HG02623 (cell line): Measurements from ENCODE around the gene DEFB112.

Experiments
- ATAC-seq: cut with Tn5 transposase; IDR thresholded peaks from one replicate; pipeline ENCODE4 v1.9.1; 2021; ENCODE audit warnings: moderate library complexity; ENCODE audit not compliant: unreplicated experiment

DEFB112 gene

DNA sequence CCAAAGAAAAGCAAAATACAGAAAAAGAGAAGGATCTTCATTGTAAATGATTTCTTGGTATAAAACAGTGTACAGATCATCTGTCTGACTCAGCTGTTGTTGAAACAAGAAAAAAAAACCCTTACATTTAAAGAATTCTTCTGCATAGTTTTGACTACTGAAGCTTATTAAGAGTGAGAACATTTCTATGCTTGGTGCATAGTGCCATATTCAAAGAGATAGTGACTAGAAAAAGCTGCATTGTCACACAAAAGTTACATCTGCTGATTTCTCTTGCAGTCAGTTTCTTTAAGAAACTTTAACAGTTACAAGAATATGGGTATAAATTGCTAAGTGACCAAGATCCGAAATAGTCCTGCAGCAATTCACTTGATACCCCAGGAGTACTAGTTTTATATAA is at the start of gene DEFB112:
Gene DEFB112 (minus strand): TSS at position 101 of the 400 bp plus-strand sequence. CDS start 60 bp downstream, at position 41.
- no peak for ATAC-seq

GRCh38 chr6:50098641-50098993 is 48.9 kb upstream of the DEFB112 start:
- ATAC-seq, result no peak

- no peak for ATAC-seq
Observed at GRCh38 chr6:50097966-50098640, 48.4 kb upstream of the DEFB112 start.

- ATAC-seq, result no peak
Observed at GRCh38 chr6:50096296-50096695, 46.6 kb upstream of the DEFB112 start.

DNA sequence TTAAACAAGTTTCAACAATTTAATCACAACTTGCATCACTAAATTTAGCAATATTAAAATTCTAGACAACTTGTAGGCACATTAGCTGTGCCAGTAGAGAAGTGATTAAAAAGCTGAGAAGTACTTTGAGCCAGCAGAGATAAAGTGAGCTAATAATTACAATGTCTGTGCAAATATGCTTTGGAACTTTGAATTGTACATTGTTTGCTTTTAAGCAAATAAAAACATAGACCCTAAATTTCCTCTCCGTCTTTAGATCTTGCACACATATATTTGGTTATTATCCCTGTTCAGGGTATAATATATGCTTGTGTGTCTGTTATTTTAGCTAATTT is 44.2 kb upstream of the DEFB112 start:
- ATAC-seq, result no peak

- ATAC-seq, result no peak
Observed at GRCh38 chr6:50093116-50093937, 43.6 kb upstream of the DEFB112 start.

GRCh38 chr6:50091641-50092040 is 41.9 kb upstream of the DEFB112 start:
- no peak for ATAC-seq

DNA sequence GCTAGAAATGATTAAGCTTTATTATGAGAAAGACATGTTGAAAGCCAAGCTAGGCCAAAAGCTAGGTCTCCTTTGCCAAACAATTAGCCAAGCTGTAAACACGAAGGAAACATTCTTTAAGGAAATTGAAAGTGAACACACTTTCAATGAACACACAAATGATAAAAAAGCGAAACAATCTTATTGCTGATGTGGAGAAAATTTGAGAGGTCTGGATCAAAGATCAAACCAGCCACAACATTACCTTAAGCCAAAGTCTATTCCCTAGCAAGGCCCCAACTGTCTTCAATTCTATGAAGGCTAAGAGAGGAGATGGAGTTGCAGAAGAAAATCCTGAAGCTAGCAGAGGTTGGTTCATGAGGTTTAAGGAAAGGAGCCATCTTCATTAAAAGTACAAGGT is 40.2 kb upstream of the DEFB112 start:
- no peak for ATAC-seq

GRCh38 chr6:50087231-50087954 is 37.7 kb upstream of the DEFB112 start:
- ATAC-seq, result no peak

- no peak for ATAC-seq
Observed at GRCh38 chr6:50077385-50077784, 27.7 kb upstream of the DEFB112 start.

GRCh38 chr6:50076431-50076830 is 26.7 kb upstream of the DEFB112 start:
- ATAC-seq, result no peak

- no peak for ATAC-seq
Observed at GRCh38 chr6:50071921-50072320, 22.2 kb upstream of the DEFB112 start.

- ATAC-seq, result no peak
Observed at GRCh38 chr6:50070101-50070500, 20.4 kb upstream of the DEFB112 start.

DNA sequence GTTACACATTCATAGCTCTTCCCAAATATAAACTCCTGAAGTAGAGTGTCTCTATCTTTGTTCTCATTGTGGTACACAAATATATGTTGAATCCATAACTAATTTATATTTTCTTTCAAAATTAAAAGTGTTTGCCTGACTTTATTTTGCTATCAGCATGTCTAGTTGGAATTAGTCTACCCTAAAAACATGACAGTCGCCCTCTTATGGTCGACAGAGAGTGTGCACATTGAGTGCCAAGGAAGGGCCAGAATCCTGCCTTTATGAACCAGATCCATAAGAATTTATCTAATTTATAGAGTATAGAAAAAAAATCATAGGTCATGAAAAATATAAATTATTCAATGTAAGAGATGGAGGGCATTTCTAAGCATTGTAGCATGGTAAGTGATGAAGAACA is 12.3 kb upstream of the DEFB112 start:
- ATAC-seq, result no peak

DNA sequence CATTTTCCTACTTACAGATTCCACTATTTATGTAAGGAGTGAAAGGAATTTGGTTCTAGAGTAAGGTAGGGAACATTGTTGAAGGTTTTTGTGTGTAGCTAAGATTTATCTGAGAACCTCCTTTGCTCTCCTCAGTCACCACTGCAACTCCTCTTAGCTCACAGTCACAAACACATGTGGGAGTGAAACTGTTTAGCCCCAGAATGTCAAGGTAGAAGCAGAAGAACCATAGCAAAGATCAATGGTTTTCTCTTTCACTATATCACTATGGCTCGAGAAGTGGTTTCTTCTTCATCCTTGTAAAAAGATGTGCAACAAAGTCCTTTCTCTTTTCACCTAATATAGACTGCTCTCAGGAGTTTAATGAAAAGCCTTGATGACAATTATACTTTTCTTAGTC is 6.5 kb upstream of the DEFB112 start:
- ATAC-seq, result no peak

DNA sequence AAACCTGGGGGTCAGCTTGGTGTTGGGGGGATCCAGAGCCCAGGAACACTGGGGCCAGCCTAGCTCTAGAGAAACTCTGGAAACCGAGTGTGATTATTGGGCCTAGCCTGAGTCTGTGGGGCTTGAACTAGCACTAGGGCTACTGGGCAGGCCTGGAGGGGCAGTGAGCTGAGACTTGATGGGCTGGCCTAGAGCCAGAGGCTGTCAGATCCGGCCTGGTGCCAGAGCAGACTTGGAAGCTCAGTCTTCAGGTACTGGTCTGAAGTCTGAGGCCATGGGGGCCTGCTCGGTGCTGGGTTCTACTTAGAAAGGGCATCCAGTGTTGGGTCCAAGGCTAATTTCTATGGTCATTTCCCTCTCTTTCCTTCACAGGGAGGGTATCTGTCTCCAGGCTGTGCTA is 2.7 kb downstream of the DEFB112 start:
- no peak for ATAC-seq

GRCh38 chr6:50030777-50031562 is 18.8 kb downstream of the DEFB112 start:
- ATAC-seq, result peak; percentile 60

GRCh38 chr6:50030350-50030749 is 19.4 kb downstream of the DEFB112 start:
- ATAC-seq, result no peak

DNA sequence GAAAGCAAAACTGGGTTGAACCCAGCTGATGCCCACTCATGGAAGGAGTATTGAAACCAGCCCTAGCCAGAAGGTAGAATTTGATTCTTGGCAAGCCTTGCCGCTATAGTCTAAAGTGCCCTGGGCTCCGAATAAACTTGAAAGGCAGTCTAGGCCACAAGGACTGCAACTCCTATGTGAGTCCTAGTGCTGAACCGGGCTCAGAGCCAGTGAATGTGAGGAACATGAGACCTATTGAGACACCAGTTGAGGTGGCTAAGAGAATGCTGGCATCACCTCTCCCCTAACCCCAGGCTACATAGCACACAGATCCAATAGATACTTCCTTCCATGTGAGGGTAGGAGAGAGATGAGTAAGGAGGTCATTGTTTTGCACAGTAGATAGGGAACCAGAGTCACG is 24.5 kb downstream of the DEFB112 start:
- ATAC-seq, result no peak

DNA sequence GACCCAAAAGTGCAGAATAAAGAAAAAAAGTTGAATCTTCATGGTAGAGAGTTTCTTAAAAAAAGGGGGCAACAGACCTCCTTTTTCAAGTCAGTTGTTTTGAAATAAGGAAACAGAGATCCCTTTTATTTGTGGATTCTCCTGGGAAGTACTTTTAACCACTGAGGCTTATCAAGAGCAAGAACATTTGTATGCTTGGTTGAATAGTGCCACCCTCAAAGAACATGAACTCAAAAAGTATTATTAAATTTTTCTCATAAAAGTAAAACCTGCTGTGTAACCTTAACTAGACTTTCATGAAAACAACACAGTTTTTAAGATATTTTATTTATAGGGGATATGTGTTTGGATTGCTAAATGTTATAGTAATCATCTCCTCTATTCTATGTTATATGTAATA is 27.8 kb downstream of the DEFB112 start, which contains the start of gene DEFB110:
Gene DEFB110 (minus strand): TSS at position 101 of the 400 bp plus-strand sequence. CDS start 59 bp downstream, at position 42.
- ATAC-seq, result no peak

- no peak for ATAC-seq
Observed at GRCh38 chr6:50007819-50008218, 41.9 kb downstream of the DEFB112 start.
